ENCODE results near the gene LGMN.

LGMN gene
- total RNA-seq, result 0.88 to 8.5 (median 2.2) reads per million in 9 experiments

DNA sequence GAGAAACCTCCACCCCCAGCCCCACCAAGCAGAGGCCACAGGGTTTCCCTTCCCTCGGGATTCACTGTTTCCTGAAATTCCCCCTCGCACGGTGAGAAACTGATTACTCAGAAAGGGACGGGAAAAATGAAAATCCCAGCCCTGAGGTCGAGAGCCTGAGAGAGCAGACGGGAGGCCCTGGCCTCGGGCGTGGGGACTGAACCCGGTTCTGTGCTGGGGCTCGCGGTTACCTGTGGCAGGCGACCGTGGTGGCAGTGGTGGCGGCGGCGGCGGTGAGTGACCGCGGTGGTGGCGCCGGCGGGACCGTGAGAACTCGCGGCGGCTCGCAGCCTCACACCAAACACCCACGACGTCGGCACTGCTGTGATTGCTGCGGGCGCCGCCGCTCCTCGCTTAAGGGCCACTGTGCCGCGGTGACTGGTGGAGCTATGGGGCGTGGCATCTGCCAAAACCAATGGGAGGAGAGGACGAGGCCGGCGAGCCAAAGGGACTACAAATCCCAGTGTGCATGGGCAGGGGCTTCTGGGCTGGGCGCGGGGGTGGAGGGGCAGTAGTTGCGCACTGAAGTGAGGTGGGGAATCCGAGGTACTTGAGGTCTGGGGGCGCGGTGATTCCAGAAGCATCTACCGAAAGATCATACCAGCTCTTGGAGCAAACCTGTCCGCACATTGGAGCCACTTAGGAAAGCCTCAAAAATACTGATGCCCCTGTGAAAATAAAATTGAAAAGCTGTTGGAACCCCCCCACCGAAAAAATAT, at the start of gene LGMN:
TSS of gene LGMN (minus strand) at position 369 of the 758 bp plus-strand sequence. CDS start 15,841 bp downstream, outside the sequence.
- Mint-ChIP-seq H3K4me1 (ENCODE audit: low read depth in 2 of 2) (peaks cover 29 to 39% of the 10 kb centered on the region in 2 donors), H3K27me3 (peaks cover 44 to 62% of the 10 kb centered on the region in 2 donors), H3K27ac (peak within 1 kb of the TSS; percentile 35 to 69), H3K9me3 (no peaks in the 10 kb centered on the region), H3K36me3 (ENCODE audit: insufficient read depth) (peaks cover 15% of the 10 kb centered on the region), H3K4me3 (peak within 1 kb of the TSS; percentile 83 to 85)
- ATAC-seq (replicated peaks) (peak; percentile 92), DNase-seq (peak; percentile 56 to 73 (median 71))

DNA sequence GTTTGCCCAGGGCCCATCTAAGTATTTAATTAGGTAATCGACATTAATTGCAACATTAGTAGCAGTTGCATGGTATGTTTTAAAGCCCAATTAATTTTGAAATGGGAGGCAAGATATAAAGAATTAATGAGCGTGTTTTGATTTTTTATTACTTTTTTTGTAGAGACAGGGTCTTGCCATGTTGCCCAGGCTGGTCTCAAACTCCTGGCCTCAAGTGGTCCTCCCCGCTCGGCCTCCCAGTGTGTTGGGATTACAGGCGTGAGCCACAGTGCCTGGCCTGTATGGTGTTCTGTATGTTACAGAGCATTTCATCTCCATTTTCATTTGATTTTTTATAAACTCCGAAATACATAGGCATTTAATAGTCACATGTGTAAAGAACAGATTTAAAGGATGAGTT, 46.5 kb upstream of the LGMN start:
- Mint-ChIP-seq H3K4me3 (peak overlapping the region; percentile 92 to 98), H3K4me1 (ENCODE audit: low read depth in 2 of 2) (peaks cover 24 to 26% of the 10 kb centered on the region in 2 donors), H3K36me3 (ENCODE audit: insufficient read depth) (peaks cover 32% of the 10 kb centered on the region), H3K27me3 (no peaks in the 10 kb centered on the region), H3K9me3 (peaks cover 2 to 10% of the 10 kb centered on the region in 2 donors), H3K27ac (peak overlapping the region; percentile 97 to 99)
- ATAC-seq (replicated peaks), result no peak
- no peak for DNase-seq

DNA sequence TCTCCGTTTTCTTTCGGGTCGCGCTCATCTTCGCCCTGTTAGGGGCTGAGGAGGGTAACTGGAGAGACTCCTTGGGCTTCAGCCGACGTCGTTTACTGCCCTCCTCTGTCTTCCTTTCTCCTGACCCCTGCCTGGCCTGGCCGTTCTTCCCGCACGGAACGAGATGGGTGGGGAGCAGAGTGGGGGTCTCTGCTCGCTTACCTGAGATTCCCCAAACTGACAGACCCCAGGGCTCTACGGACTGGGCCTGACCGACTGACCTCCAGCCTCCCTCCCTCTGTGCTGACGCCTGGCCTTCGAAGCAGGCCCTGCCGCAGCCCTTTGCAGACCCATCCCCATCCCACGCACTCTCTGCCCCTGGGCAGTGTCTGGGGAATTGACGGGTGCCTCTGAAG, 46.1 kb upstream of the LGMN start:
- peaks cover 32% of the 10 kb centered on the region for H3K36me3 Mint-ChIP-seq (ENCODE audit: insufficient read depth)

DNA sequence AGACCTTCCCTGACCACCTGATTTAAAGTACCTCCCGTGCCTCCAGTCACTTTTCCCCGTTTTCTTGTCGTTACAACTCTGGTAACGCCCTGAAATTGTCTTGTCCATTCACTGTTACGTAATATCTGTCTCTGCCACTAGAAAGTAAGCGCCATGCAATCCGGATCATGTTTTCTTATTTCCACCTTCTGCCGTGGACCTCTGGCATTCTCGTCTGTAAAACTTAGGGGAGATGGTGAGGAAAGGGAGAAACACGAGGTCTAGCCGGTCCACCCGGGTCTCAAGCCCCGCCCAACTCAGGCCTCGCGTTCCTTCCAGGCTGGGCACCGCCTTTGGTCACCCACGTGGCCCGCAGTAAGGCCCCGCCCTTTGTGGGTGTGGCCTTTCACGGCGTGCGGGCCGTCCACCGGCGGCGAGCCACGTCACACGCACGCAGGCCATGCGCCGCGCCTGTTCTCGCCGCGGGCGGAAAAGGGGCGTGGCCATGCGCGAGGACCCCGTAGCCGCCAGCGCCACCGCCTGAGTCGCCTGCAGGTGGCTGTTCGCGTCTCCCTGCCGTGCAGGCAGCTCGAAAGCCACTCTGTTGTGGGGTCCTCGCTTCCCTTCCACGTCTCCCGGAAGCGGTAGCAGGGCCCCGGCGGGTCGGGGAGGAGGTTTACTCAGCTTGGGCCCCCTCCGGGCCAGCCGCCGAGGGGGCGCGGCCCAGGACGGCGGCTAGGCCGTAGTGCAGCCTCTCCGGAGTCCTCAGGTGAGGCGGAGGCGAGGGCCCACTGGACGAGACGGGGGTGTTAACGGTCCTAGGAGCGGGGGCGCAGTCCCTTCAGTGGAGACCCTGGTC, 45.5 kb upstream of the LGMN start, which contains the start of gene GOLGA5:
TSS of gene GOLGA5 (plus strand) at position 597 of the 838 bp plus-strand sequence. CDS start 3,133 bp downstream, outside the sequence.
- Mint-ChIP-seq H3K36me3 (ENCODE audit: insufficient read depth) (peaks cover 27% of the 10 kb centered on the region), H3K27me3 (no peaks in the 10 kb centered on the region), H3K4me1 (ENCODE audit: low read depth in 2 of 2) (peaks cover 20 to 22% of the 10 kb centered on the region in 2 donors), H3K9me3 (peaks cover 2 to 18% of the 10 kb centered on the region in 2 donors), H3K4me3 (peak within 1 kb of the TSS; percentile 92 to 98), H3K27ac (peak within 1 kb of the TSS; percentile 97 to 99)
- DNase-seq, result peak; percentile 97 to 99 (median 99)
- peak; percentile 91 for ATAC-seq (replicated peaks)

More for the DNA sequence above, 46.1 kb upstream of the LGMN start:
- Mint-ChIP-seq H3K4me3 (peak overlapping the region; percentile 92 to 98), H3K27me3 (no peaks in the 10 kb centered on the region), H3K27ac (peak overlapping the region; percentile 97 to 99), H3K4me1 (ENCODE audit: low read depth in 2 of 2) (peaks cover 20 to 22% of the 10 kb centered on the region in 2 donors), H3K9me3 (peaks cover 2 to 14% of the 10 kb centered on the region in 2 donors)
- ATAC-seq (replicated peaks) (no peak), DNase-seq (peak in 1 of 3 experiments; percentile 3)

DNA sequence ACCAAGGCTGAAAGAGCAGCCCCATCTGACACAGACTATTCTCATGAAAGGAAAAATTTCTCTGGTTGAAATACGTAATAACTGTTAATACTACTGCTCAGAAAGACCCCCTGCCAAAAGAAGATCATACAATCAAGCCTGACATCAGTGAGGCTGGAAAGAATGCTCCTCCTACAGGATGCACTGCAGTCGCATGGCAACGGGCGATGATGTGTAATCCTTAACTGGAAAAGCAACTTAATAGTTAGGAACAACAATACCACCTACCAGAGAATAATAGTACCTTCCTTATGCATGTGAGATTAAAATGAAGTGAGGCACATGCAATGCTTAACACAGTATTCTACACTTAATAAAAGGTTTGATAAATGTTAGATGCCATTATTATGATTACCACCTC, 44.5 kb upstream of the LGMN start:
- no peak for ATAC-seq (replicated peaks)
- peaks cover 17% of the 10 kb centered on the region for H3K36me3 Mint-ChIP-seq (ENCODE audit: insufficient read depth)
- no peak overlapping the region for H3K4me3 Mint-ChIP-seq
- H3K27me3 Mint-ChIP-seq, result no peaks in the 10 kb centered on the region
- H3K9me3 Mint-ChIP-seq, result peaks cover 2 to 18% of the 10 kb centered on the region in 2 donors
- no peak for DNase-seq
- no peak overlapping the region for H3K27ac Mint-ChIP-seq
- H3K4me1 Mint-ChIP-seq (ENCODE audit: low read depth in 2 of 2), result peaks cover 16 to 17% of the 10 kb centered on the region in 2 donors

DNA sequence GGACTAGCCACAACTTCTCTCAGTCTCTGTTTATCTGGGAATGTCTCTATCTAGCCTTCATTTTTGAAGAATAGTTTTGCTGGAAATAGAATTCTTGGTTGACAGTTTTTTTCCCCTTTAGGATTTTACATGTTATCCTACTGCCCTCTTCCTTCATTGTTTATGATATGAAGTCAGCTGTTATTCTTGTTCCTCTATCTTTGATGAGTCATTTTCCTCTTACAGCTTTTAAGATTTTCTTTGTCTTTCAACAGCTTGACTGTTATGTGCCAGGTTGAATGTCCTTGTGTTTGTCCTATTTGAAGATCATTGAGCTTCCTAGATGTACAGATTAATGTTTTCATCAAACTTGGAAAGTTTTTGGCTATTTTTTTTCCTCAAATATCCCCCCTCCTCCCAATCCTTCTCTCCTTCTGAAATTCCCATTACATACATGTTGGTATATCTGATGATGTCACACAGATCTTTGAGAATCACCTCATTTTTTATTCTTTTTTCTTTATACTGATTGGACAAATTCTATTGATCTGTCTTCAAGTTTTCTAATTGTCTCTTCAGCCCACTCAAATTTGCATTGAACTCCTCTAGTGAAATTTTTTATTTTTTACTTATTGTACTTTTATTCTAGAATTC, 41.1 kb upstream of the LGMN start:
- no peak for ATAC-seq (replicated peaks)
- H3K4me3 Mint-ChIP-seq, result no peak overlapping the region
- H3K27ac Mint-ChIP-seq, result no peak overlapping the region
- H3K36me3 Mint-ChIP-seq (ENCODE audit: insufficient read depth), result peaks cover 9% of the 10 kb centered on the region
- H3K9me3 Mint-ChIP-seq, result peaks cover 2 to 18% of the 10 kb centered on the region in 2 donors
- no peaks in the 10 kb centered on the region for H3K27me3 Mint-ChIP-seq
- peaks cover 6 to 8% of the 10 kb centered on the region in 2 donors for H3K4me1 Mint-ChIP-seq (ENCODE audit: low read depth in 2 of 2)
- no peak for DNase-seq

DNA sequence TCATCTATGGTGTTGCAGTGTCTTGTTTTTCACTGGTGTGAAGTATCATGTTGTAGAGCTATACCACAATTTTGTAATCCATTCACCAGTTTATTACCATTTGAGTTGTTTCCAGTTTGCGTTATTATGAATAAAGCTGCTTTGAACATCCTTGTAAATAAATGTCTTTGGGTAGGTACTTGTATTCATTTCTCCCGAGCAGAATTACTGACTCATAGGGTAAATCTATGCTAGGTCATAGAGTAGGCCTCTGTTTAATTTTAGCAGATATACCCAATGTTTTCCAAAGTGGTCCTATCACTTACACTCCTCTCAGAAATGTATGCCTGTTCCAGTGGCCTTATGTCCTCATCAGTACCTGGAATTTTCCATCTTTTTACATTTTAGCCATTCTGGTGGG, 39.1 kb upstream of the LGMN start:
- ATAC-seq (replicated peaks) (no peak), DNase-seq (no peak)
- peaks cover 2 to 18% of the 10 kb centered on the region in 2 donors for H3K9me3 Mint-ChIP-seq
- no peak overlapping the region for H3K27ac Mint-ChIP-seq
- H3K4me1 Mint-ChIP-seq (ENCODE audit: low read depth in 2 of 2), result no peaks in the 10 kb centered on the region
- no peaks in the 10 kb centered on the region for H3K36me3 Mint-ChIP-seq (ENCODE audit: insufficient read depth)
- H3K4me3 Mint-ChIP-seq, result no peak overlapping the region
- no peaks in the 10 kb centered on the region for H3K27me3 Mint-ChIP-seq

DNA sequence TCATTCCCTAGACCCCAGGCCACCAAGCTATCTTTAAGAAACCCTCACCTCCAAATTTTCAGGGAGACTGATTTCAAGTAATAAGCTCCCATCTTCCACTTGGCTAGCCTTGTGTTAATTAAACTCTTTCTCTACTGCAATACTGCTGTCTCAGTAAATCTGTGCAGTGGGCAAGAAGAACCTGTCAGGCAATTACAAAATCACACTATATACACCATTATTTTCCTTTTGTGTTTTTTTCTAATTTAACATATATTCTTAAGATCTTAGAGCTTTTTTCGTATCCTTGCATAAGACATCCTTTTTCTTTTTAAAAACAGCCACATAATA, 38.0 kb upstream of the LGMN start:
- no peaks in the 10 kb centered on the region for H3K36me3 Mint-ChIP-seq (ENCODE audit: insufficient read depth)
- no peaks in the 10 kb centered on the region for H3K27me3 Mint-ChIP-seq
- no peak for ATAC-seq (replicated peaks)
- no peak for DNase-seq
- H3K4me1 Mint-ChIP-seq (ENCODE audit: low read depth in 2 of 2), result no peaks in the 10 kb centered on the region
- H3K4me3 Mint-ChIP-seq, result no peak overlapping the region
- H3K27ac Mint-ChIP-seq, result no peak overlapping the region
- peaks cover 2 to 18% of the 10 kb centered on the region in 2 donors for H3K9me3 Mint-ChIP-seq

DNA sequence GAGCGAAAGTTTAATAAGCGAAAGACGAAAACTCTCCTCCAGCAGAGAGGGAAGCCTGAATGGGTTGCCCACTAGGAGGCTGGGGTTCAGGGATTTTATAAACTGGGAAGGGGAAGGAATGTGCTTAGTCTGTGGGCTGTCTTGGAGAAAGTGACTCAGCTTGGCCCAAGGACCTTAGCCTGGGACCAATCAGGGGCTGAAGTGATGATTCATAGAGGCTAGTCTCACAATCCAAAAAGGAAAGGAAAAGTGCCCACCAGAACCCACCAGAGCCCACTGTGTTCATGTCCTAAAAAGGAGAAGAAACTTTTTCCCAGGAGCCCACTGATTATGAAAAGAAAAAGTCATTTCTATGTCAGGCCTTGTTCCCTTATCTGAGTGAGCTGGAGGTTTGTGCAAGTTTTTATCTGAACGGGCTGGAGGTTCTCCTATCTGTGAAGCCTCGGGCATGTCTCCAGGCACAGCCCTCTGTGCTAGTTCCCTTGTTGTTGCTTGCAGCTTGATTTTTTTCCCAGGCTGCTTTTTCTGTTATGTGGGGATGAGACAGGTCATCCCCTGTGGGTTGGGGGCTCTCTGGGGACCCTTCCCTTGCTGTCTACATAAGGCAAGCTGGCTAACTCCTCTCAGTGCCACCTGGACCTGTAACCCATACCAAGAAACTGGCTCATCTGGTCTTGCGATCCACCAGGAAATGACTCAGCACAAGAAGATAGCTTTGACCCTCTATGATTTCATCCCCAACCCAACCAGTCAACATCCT, 37.4 kb upstream of the LGMN start:
- H3K9me3 Mint-ChIP-seq, result peaks cover 2 to 17% of the 10 kb centered on the region in 2 donors
- no peaks in the 10 kb centered on the region for H3K27me3 Mint-ChIP-seq
- no peak overlapping the region for H3K4me3 Mint-ChIP-seq
- no peak for ATAC-seq (replicated peaks)
- H3K36me3 Mint-ChIP-seq (ENCODE audit: insufficient read depth), result no peaks in the 10 kb centered on the region
- no peak for DNase-seq
- no peaks in the 10 kb centered on the region for H3K4me1 Mint-ChIP-seq (ENCODE audit: low read depth in 2 of 2)
- H3K27ac Mint-ChIP-seq, result no peak overlapping the region

DNA sequence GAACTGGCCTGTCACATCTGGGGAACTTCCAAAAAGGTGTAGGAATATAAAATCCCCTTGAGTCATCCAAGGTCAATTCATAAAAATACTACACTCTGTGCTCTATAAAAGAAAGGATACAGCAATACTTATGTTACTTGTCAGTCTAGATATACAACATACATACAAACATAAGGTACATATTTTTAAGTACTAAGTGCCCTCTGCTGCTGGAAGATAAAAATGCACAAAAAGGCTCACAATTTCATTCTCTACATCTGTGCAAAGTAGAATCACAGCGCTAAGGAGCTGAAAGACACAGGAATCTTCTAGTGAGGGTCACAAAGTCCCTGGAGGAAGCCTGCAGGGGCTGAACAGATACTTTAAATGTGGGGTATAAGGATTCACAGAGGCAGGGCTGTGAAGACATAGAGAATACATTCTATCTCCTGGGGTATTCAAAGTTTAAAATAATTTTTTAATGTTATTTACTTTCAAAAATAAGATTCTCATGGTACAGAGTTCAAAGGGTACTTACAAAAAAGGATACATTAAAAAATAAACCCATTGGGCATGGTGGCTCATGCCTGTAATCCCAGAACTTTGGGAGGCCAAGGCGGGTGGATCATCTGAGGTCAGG, 35.5 kb upstream of the LGMN start:
- H3K9me3 Mint-ChIP-seq, result no peaks in the 10 kb centered on the region
- no peaks in the 10 kb centered on the region for H3K4me1 Mint-ChIP-seq (ENCODE audit: low read depth in 2 of 2)
- H3K27ac Mint-ChIP-seq, result no peak overlapping the region
- no peak overlapping the region for H3K4me3 Mint-ChIP-seq
- peak; percentile 79 for ATAC-seq (replicated peaks)
- no peaks in the 10 kb centered on the region for H3K27me3 Mint-ChIP-seq
- peak; percentile 18 to 38 (median 28) for DNase-seq
- H3K36me3 Mint-ChIP-seq (ENCODE audit: insufficient read depth), result no peaks in the 10 kb centered on the region

DNA sequence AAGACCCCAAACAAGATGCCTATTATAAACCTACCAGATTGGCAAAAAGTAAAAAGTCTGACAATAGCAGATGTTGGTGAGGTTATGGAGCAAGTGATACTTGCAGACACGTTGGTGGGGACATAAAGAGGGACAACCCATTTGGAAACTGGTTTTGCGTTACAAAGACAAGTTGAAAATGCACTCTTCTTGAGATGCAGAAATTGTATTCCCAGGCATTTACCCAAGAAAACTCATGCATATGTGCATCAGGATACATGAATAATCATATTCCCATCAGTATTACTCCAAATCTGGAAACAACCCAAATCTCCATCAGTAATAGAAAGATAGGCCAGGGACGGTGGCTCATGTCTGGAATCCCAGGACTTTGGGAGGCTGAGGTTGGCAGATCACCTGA, 32.9 kb upstream of the LGMN start:
- no peaks in the 10 kb centered on the region for H3K9me3 Mint-ChIP-seq
- H3K4me1 Mint-ChIP-seq (ENCODE audit: low read depth in 2 of 2), result no peaks in the 10 kb centered on the region
- H3K27ac Mint-ChIP-seq, result no peak overlapping the region
- H3K36me3 Mint-ChIP-seq (ENCODE audit: insufficient read depth), result no peaks in the 10 kb centered on the region
- ATAC-seq (replicated peaks) (no peak), DNase-seq (no peak)
- H3K4me3 Mint-ChIP-seq, result no peak overlapping the region
- H3K27me3 Mint-ChIP-seq, result no peaks in the 10 kb centered on the region

DNA sequence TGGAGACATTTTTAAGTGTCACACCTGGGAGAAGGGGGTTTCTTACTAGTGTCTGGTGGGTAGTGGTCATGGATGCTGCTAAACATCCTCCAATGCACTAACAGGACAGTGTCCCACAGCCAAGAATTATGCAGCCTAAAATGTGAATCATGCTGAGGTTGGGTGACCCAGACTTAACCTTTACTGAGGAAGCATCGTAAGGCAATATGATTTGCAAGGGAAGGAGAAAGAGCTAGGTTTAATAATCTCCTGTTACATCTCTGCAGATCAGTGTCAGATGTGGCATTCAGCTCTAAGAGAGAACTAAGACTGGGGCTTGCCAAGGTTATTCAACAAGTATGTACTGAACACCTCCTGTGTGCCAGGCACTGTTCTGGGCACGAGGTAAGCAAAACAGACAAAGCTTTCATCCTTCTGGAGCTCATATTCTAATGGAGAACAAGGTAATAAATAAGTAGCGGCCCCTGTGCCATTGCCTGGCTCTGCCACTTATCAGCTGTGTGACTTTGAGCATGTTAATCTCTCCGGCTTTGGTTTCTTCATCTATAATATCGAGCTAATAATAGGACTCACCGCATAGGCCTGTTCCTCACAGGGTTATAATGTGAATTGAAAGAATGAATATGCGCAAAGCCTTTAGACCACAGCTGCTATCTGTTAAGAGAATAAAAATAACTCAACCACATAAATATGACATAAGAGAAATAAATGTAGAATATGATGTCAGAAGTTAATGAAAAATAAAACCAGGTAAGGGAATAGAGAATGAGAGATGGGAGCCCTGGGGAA, 32.2 kb upstream of the LGMN start:
- no peak overlapping the region for H3K27ac Mint-ChIP-seq

More for the DNA sequence above, 32.2 kb upstream of the LGMN start:
- DNase-seq (no peak), ATAC-seq (replicated peaks) (peak; percentile 42)
- no peaks in the 10 kb centered on the region for H3K4me1 Mint-ChIP-seq (ENCODE audit: low read depth in 2 of 2)
- no peaks in the 10 kb centered on the region for H3K36me3 Mint-ChIP-seq (ENCODE audit: insufficient read depth)
- no peaks in the 10 kb centered on the region for H3K27me3 Mint-ChIP-seq
- no peaks in the 10 kb centered on the region for H3K9me3 Mint-ChIP-seq
- no peak overlapping the region for H3K4me3 Mint-ChIP-seq
